Measurements from ENCODE around the gene TRIM66. TPM values are rescaled to one million over a fixed set of nuclear protein-coding genes. Genes with fewer than 3 reads are reported as not detected.

The TRIM66 gene
- total and polyA plus RNA-seq, 2 of the 8 experiments (the other 6 are each of a cell fraction or from before 2014, with no cell fraction given) = 3.1 to 3.5 TPM

- TF ChIP-seq CHD7 (IDR thresholded peaks at IDR 0.05; ENCODE audit: insufficient replicate concordance, low read length) = no peak
- no peak for TF ChIP-seq CBX8 (IDR thresholded peaks at IDR 0.05; ENCODE audit: borderline replicate concordance, low read depth, low read length)
- TF ChIP-seq RXRA (IDR thresholded peaks at IDR 0.05; ENCODE audit: insufficient read depth, low read depth, low read length) = no peak
- TF ChIP-seq ASH2L (IDR thresholded peaks at IDR 0.05; ENCODE audit: low read length) = no peak
- TF ChIP-seq SUZ12 (IDR thresholded peaks at IDR 0.05; ENCODE audit: low read length) = no peak
Measured at GRCh38 chr11:8581300-8581699, 101.2 kb downstream of the TRIM66 start (continued).
